ENCODE data around the gene PMM2. TPM values are rescaled to one million over a fixed set of nuclear protein-coding genes. Genes with fewer than 3 reads are reported as not detected.

The PMM2 gene
- total RNA-seq, 4 donors from 2014 or later = 20.0 to 33.0 (median 25.7) TPM

- no peaks in the 10 kb centered on the region for H3K9me3 ChIP-seq
- 76% methylated on average over 8 of the region's 8 CpGs for WGBS
- TF ChIP-seq EP300 (IDR thresholded peaks at IDR 0.05) = no peak
- TF ChIP-seq CTCF (IDR thresholded peaks at IDR 0.05) = no peak
- TF ChIP-seq POLR2AphosphoS5 (IDR thresholded peaks at IDR 0.05) = no peak
- no peak for TF ChIP-seq POLR2A (IDR thresholded peaks at IDR 0.05)
- peaks cover 8% of the 10 kb centered on the region for H3K4me1 ChIP-seq
- peaks cover 37% of the 10 kb centered on the region for H3K36me3 ChIP-seq
- no peak overlapping the region for H3K27ac ChIP-seq
- no peak for DNase-seq (ENCODE audit: low spot score in 2 of 2)
- no peaks in the 10 kb centered on the region for H3K27me3 ChIP-seq
- H3K4me3 ChIP-seq = no peak overlapping the region
Observed at GRCh38 chr16:8848939-8849391, 51.3 kb downstream of the PMM2 start.

GRCh38 chr16:8849411-8850011, 51.9 kb downstream of the PMM2 start:
- no peak for DNase-seq (ENCODE audit: low spot score in 2 of 2)
- WGBS = 86% methylated on average over 15 of the region's 19 CpGs
- peak overlapping the region; percentile 40 for H3K27ac ChIP-seq
- peaks cover 41% of the 10 kb centered on the region for H3K36me3 ChIP-seq
- H3K4me1 ChIP-seq = peaks cover 8% of the 10 kb centered on the region
- no peaks in the 10 kb centered on the region for H3K27me3 ChIP-seq
- no peak overlapping the region for H3K4me3 ChIP-seq
- H3K9me3 ChIP-seq = no peaks in the 10 kb centered on the region
- TF ChIP-seq CTCF (IDR thresholded peaks at IDR 0.05) = no peak
- TF ChIP-seq EP300 (IDR thresholded peaks at IDR 0.05) = no peak
- no peak for TF ChIP-seq POLR2A (IDR thresholded peaks at IDR 0.05)
- no peak for TF ChIP-seq POLR2AphosphoS5 (IDR thresholded peaks at IDR 0.05)

DNA sequence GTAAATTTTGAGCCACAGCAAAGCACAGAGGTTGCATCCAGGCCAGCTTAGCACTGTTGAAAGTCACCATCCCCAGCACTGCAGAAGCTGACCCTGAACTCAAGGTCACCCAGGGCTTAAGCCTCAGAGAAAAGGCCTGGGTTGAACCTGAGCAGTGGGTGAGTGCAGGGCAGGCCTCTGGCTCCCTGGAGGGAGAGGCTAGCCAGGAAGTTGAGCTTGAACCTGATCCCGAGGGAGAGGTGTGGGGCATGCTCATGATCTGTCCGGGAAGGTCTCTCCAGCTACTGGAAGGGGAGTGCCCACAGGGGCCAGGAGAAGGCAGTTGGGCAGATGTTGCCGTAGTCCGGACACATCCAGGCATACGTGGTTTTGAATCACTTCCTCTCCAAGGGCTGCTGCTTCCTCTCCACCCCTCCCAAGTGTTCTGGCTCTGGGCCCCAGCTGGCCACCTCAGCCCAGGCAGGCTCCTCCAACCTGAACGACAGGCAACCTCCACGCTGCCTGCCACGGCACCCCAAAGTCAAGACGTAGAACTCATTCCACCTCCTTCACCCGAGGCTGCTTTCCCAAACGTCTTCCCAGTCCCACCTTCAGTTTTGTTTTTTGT, 52.7 kb downstream of the PMM2 start:
- Histone ChIP-seq H3K9me3 (no peaks in the 10 kb centered on the region), H3K4me1 (peaks cover 8% of the 10 kb centered on the region), H3K36me3 (peaks cover 49% of the 10 kb centered on the region), H3K4me3 (no peak overlapping the region), H3K27me3 (no peaks in the 10 kb centered on the region), H3K27ac (peak overlapping the region; percentile 40)
- TF ChIP-seq POLR2AphosphoS5 (IDR thresholded peaks at IDR 0.05) = no peak
- TF ChIP-seq EP300 (IDR thresholded peaks at IDR 0.05) = no peak
- no peak for TF ChIP-seq CTCF (IDR thresholded peaks at IDR 0.05)
- TF ChIP-seq POLR2A (IDR thresholded peaks at IDR 0.05) = no peak
- no peak for DNase-seq (ENCODE audit: low spot score in 2 of 2)
- 64% methylated on average over 8 of the region's 11 CpGs for WGBS

DNA sequence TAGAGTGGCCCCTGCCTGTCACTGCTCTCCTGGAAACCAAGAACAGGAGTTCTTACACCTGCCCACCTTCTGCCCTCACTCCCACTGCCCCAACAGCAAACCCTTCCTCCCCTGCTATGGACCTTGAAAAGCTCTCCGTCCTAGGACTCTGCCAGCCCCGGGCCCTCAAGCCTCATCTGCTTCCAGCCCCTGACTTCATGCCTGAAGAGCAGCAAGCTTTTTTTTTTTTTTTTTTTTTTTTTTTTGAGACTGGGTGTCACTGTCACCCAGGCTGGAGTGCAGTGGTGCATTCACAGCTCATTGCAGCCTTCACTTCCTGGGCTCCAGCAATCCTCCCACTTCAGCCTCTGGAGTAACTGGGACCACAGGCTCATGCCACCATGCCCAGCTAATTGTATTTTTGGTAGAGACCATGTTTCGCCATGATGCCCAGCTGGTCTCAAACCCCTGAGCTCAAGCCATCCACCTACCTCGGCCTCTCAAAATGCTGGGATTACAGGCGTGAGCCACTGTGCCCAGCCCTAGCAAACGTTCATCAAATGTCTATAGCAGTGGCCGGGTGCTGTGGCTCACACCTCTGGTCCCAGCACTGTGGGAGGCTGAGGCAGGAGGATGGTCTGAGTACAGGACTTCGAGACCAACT, 54.2 kb downstream of the PMM2 start:
- TF ChIP-seq CTCF (IDR thresholded peaks at IDR 0.05) = no peak
- no peak for TF ChIP-seq EP300 (IDR thresholded peaks at IDR 0.05)
- no peak for TF ChIP-seq POLR2A (IDR thresholded peaks at IDR 0.05)
- TF ChIP-seq POLR2AphosphoS5 (IDR thresholded peaks at IDR 0.05) = no peak
- Histone ChIP-seq H3K4me1 (peaks cover 8% of the 10 kb centered on the region), H3K27ac (no peak overlapping the region), H3K9me3 (no peaks in the 10 kb centered on the region), H3K36me3 (peaks cover 64% of the 10 kb centered on the region), H3K27me3 (no peaks in the 10 kb centered on the region), H3K4me3 (no peak overlapping the region)
- WGBS = 95% methylated on average over 7 of the region's 8 CpGs
- DNase-seq (ENCODE audit: low spot score in 2 of 2) = no peak

DNA sequence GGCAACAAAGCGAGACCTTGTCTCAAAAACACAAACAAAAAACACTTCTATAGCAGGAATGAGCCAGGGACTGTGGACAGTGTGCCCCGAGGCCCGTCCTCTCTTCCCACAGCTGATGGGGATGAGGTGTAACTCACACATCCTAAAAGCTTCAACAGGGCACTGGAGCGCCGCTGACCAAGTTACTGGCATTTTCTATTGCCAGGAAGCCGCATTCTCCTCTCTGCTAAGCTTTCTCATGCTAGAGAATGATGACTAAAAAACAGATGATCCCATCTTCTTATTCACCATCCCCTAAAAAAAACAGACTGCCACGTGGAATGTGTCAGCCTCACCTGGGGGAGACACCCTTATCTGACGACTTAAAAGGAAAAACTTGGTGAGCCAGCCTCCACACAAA, 54.9 kb downstream of the PMM2 start:
- Histone ChIP-seq H3K36me3 (peaks cover 65% of the 10 kb centered on the region), H3K4me1 (peaks cover 8% of the 10 kb centered on the region), H3K4me3 (no peak overlapping the region), H3K27me3 (no peaks in the 10 kb centered on the region), H3K27ac (no peak overlapping the region), H3K9me3 (no peaks in the 10 kb centered on the region)
- TF ChIP-seq EP300 (IDR thresholded peaks at IDR 0.05) (no peak), CTCF (IDR thresholded peaks at IDR 0.05) (no peak), POLR2A (IDR thresholded peaks at IDR 0.05) (no peak), POLR2AphosphoS5 (IDR thresholded peaks at IDR 0.05) (no peak)
- DNase-seq (ENCODE audit: low spot score in 2 of 2) = no peak
- 77% methylated on average over 8 of the region's 8 CpGs for WGBS
